ENCODE measurements around the gene ABHD2.

GRCh38 chr15:89163271-89164055 is 75.2 kb downstream of the ABHD2 start:
- TF ChIP-seq CTCF (IDR thresholded peaks at IDR 0.05): no peak
- TF ChIP-seq POLR2AphosphoS5 (IDR thresholded peaks at IDR 0.05): no peak
- TF ChIP-seq POLR2A (IDR thresholded peaks at IDR 0.05; ENCODE audit: low read depth): no peak

Data from esophagus muscularis mucosa (tissue), 3 donors.